Right atrium auricular region (tissue), 2 donors: Measurements from ENCODE around the gene BNIP2. TPM values are rescaled to one million over a fixed set of nuclear protein-coding genes. Genes with fewer than 3 reads are reported as not detected.

ENCODE experiments used
- DNase-seq: peaks from one replicate; pipeline ENCODE4 v3.0.0-alpha.2; 2019; ENCODE audit warnings: low spot score
- H3K27ac ChIP-seq, 2 donors: fragments of 200-600 bp; sonication (generic); 1 replicate in 1 of 2; 2 replicates in 1 of 2; pipeline ENCODE4 v1.5.1; 2016 to 2019
- H3K27me3 ChIP-seq, 2 donors: fragments of 200-600 bp; sonication (generic); one replicate each; pipeline versions ENCODE4 v1.5.1 to v1.6.0; 2017 to 2019
- H3K36me3 ChIP-seq: fragments of 200-600 bp; sonication (generic); one replicate; pipeline ENCODE4 v1.5.1; 2016
- H3K4me1 ChIP-seq, 2 donors: fragments of 200-600 bp; sonication (generic); one replicate each; pipeline versions ENCODE4 v1.5.1 to v1.6.0; 2017 to 2019
- H3K4me3 ChIP-seq, 2 donors: fragments of 200-600 bp; sonication (generic); 1 replicate in 1 of 2; 2 replicates in 1 of 2; pipeline ENCODE4 v1.5.1; 2017 to 2019; ENCODE audit warnings: mild to moderate bottlenecking in 1 of 2, moderate library complexity in 1 of 2
- H3K9me3 ChIP-seq, 2 donors: fragments of 200-600 bp; sonication (generic); one replicate each; pipeline ENCODE4 v1.5.1; 2019
- total RNA-seq, 2 donors: library from RNA; depleted of rRNA; stranded (reverse); fragments of >200 nt; gene quantifications; one replicate each; pipeline ENCODE4 v1.1.0, GENCODE V29; 2016
- TF ChIP-seq, protein P1 (sequence below), 2 donors: fragments of 200-600 bp; sonication (generic); IDR thresholded peaks; one replicate each; pipeline ENCODE4 v1.5.1; 2019; ENCODE audit warnings: antibody characterized with exemption in 2 of 2

The BNIP2 gene
- total RNA-seq, 2 donors from 2014 or later = 93.7 to 148 TPM

- DNase-seq = no peak
- H3K4me1 ChIP-seq = no peaks in the 10 kb centered on the region
- H3K9me3 ChIP-seq = no peaks in the 10 kb centered on the region
- no peaks in the 10 kb centered on the region for H3K27me3 ChIP-seq
- no peak overlapping the region for H3K27ac ChIP-seq
- H3K36me3 ChIP-seq = no peaks in the 10 kb centered on the region
- H3K4me3 ChIP-seq = no peak overlapping the region
- TF ChIP-seq, protein P1, sequence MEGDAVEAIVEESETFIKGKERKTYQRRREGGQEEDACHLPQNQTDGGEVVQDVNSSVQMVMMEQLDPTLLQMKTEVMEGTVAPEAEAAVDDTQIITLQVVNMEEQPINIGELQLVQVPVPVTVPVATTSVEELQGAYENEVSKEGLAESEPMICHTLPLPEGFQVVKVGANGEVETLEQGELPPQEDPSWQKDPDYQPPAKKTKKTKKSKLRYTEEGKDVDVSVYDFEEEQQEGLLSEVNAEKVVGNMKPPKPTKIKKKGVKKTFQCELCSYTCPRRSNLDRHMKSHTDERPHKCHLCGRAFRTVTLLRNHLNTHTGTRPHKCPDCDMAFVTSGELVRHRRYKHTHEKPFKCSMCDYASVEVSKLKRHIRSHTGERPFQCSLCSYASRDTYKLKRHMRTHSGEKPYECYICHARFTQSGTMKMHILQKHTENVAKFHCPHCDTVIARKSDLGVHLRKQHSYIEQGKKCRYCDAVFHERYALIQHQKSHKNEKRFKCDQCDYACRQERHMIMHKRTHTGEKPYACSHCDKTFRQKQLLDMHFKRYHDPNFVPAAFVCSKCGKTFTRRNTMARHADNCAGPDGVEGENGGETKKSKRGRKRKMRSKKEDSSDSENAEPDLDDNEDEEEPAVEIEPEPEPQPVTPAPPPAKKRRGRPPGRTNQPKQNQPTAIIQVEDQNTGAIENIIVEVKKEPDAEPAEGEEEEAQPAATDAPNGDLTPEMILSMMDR (IDR thresholded peaks at IDR 0.05) = no peak
Observed at GRCh38 chr15:59722476-59722875, 33.4 kb upstream of the BNIP2 start.

DNA sequence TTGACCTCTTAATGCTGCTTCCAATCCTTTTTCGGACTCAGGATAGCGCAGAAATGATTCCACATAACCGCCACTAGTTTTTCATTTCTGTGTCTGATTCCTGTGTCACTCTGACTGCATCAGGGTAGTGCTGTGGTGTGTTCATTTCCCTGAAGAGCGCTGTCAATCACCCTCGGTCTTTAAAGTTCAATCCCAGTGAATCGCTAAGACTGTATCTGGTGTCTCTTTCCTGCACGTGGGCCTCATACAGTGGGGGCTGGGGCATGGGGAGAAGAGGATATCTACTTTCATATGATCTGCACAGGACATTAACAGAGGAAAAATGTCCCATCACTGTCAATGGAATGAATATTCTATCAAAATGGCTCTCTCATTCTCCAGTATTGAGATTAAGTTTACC is 32.9 kb upstream of the BNIP2 start:
- no peak overlapping the region for H3K4me3 ChIP-seq
- no peaks in the 10 kb centered on the region for H3K36me3 ChIP-seq
- no peak for DNase-seq
- H3K27ac ChIP-seq = no peak overlapping the region
- no peaks in the 10 kb centered on the region for H3K27me3 ChIP-seq
- no peaks in the 10 kb centered on the region for H3K4me1 ChIP-seq
- no peaks in the 10 kb centered on the region for H3K9me3 ChIP-seq
- TF ChIP-seq, protein P1 (IDR thresholded peaks at IDR 0.05) = no peak

DNA sequence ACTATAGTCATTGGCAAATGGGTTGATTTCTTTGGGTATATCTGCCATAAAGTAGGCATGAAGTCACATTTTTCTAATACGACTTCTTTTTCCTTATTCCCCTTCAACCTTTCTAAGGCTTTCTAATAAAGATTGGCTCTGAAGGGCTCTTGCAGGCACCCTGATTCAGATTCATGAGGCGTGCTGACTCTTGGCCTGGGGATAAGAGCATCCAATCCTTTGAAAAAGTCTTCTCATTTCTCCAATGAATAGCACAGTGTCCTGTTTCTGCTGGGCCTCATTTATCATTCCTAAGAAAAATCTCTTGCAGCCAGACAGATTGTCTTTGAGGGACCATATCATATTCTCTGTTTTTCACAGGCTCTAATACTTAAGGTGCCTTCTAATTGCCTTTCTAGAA is 32.3 kb upstream of the BNIP2 start:
- no peaks in the 10 kb centered on the region for H3K27me3 ChIP-seq
- no peaks in the 10 kb centered on the region for H3K9me3 ChIP-seq
- H3K4me1 ChIP-seq = no peaks in the 10 kb centered on the region
- DNase-seq = no peak
- H3K36me3 ChIP-seq = no peaks in the 10 kb centered on the region
- TF ChIP-seq, protein P1 (IDR thresholded peaks at IDR 0.05) = no peak
- H3K27ac ChIP-seq = no peak overlapping the region
- H3K4me3 ChIP-seq = no peak overlapping the region

DNA sequence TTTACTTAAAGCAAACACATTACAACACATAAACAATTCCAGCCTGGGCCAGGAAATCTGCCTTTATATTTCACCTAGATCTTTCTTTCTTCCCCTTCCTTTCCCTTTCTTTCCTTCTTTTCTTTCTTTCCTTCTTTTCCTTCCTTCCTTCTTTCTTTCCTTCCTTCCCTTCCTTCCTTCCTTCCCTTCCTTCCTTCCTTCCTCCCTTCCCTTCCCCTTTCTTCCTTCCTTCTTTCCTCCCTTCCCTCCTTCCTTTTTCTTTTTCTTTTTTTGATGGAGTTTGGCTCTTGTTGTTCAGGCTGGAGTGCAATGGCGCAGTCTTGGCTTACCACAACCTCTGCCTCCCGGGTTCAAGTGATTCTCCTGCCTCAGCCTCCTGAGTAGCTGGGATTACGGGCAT is 24.1 kb upstream of the BNIP2 start:
- no peaks in the 10 kb centered on the region for H3K27me3 ChIP-seq
- H3K36me3 ChIP-seq = no peaks in the 10 kb centered on the region
- no peak overlapping the region for H3K4me3 ChIP-seq
- H3K4me1 ChIP-seq = no peaks in the 10 kb centered on the region
- H3K9me3 ChIP-seq = peaks cover 0 to under 1% of the 10 kb centered on the region in 2 donors
- TF ChIP-seq, protein P1 (IDR thresholded peaks at IDR 0.05) = no peak
- DNase-seq = no peak
- H3K27ac ChIP-seq = no peak overlapping the region

GRCh38 chr15:59711451-59712243 is 22.5 kb upstream of the BNIP2 start:
- Histone ChIP-seq H3K27me3 (no peaks in the 10 kb centered on the region), H3K27ac (no peak overlapping the region), H3K36me3 (no peaks in the 10 kb centered on the region), H3K4me3 (no peak overlapping the region), H3K9me3 (peaks cover 0 to 11% of the 10 kb centered on the region in 2 donors), H3K4me1 (no peaks in the 10 kb centered on the region)
- DNase-seq = no peak
- TF ChIP-seq, protein P1 (IDR thresholded peaks at IDR 0.05) = no peak

- no peaks in the 10 kb centered on the region for H3K36me3 ChIP-seq
- no peak for DNase-seq
- TF ChIP-seq, protein P1 (IDR thresholded peaks at IDR 0.05) = no peak
- H3K27ac ChIP-seq = no peak overlapping the region
- peaks cover 0 to 11% of the 10 kb centered on the region in 2 donors for H3K9me3 ChIP-seq
- no peaks in the 10 kb centered on the region for H3K4me1 ChIP-seq
- no peak overlapping the region for H3K4me3 ChIP-seq
- H3K27me3 ChIP-seq = no peaks in the 10 kb centered on the region
Observed at GRCh38 chr15:59707619-59708018, 18.5 kb upstream of the BNIP2 start.
